Activated naive CD4-positive, alpha-beta T cell treated with anti-CD3 and anti-CD28 coated beads, Interleukin-2, amount 10 ng/mL, durations not matched to agents 7 days and 5 days (primary cell): Measurements from ENCODE around the gene FNDC3A.

Experiments used
- CTCF ChIA-PET: fragments of 350-600 bp; sonication (Branson Sonifier 250); formaldehyde crosslinking; loops from one replicate; lab custom pipeline; 2021; ENCODE audit warnings: antibody characterized with exemption; lab: Charles Lee
- DNase-seq: peaks from one replicate; pipeline ENCODE4 v3.0.0-alpha.2; 2020
- H3K27ac Mint-ChIP-seq: one replicate; pipeline ENCODE4 v1.8.0; 2021; ENCODE audit warnings: mild to moderate bottlenecking, moderate library complexity, mixed read lengths
- H3K27me3 Mint-ChIP-seq: one replicate; pipeline ENCODE4 v1.8.0; 2021; ENCODE audit warnings: mild to moderate bottlenecking, mixed read lengths
- H3K36me3 Mint-ChIP-seq: one replicate; pipeline ENCODE4 v1.8.0; 2021; ENCODE audit warnings: mixed read lengths
- H3K4me1 Mint-ChIP-seq: one replicate; pipeline ENCODE4 v1.8.0; 2021; ENCODE audit warnings: mixed read lengths
- H3K4me3 Mint-ChIP-seq: one replicate; pipeline ENCODE4 v1.8.0; 2021; ENCODE audit warnings: mild to moderate bottlenecking, moderate library complexity, mixed read lengths
- H3K9me3 Mint-ChIP-seq: one replicate; pipeline ENCODE4 v1.8.0; 2021; ENCODE audit warnings: mixed read lengths

Gene FNDC3A

GRCh38 chr13:49225223-49226042, 249.7 kb downstream of the FNDC3A start:
- Mint-ChIP-seq H3K36me3 (peaks cover 2% of the 10 kb centered on the region), H3K4me1 (peaks cover 9% of the 10 kb centered on the region), H3K9me3 (no peaks in the 10 kb centered on the region), H3K27ac (no peak overlapping the region), H3K4me3 (no peak overlapping the region), H3K27me3 (peaks cover 54% of the 10 kb centered on the region)
- DNase-seq = no peak
- CTCF ChIA-PET = interaction anchor here (1.2 kb wide), 1 partner anchor 11 kb away, joined by 3 read pairs; no protein-coding TSS in a partner anchor

- peaks cover 42% of the 10 kb centered on the region for H3K27me3 Mint-ChIP-seq
- no peak overlapping the region for H3K4me3 Mint-ChIP-seq
- CTCF ChIA-PET = interaction anchor here (0.6 kb wide), 1 partner anchor 270 kb away, joined by 3 read pairs; no protein-coding TSS in a partner anchor
- H3K27ac Mint-ChIP-seq = no peak overlapping the region
- H3K9me3 Mint-ChIP-seq = no peaks in the 10 kb centered on the region
- H3K36me3 Mint-ChIP-seq = no peaks in the 10 kb centered on the region
- DNase-seq = no peak
- peaks cover 3% of the 10 kb centered on the region for H3K4me1 Mint-ChIP-seq
Measured at GRCh38 chr13:49226613-49227012, 250.9 kb downstream of the FNDC3A start.

- CTCF ChIA-PET = no interaction called here
- no peaks in the 10 kb centered on the region for H3K9me3 Mint-ChIP-seq
- peaks cover 21% of the 10 kb centered on the region for H3K27me3 Mint-ChIP-seq
- H3K27ac Mint-ChIP-seq = no peak overlapping the region
- H3K36me3 Mint-ChIP-seq = no peaks in the 10 kb centered on the region
- no peak for DNase-seq
- H3K4me3 Mint-ChIP-seq = no peak overlapping the region
- no peaks in the 10 kb centered on the region for H3K4me1 Mint-ChIP-seq
Measured at GRCh38 chr13:49234741-49235140, 259.0 kb downstream of the FNDC3A start.

GRCh38 chr13:49235856-49236431, 260.2 kb downstream of the FNDC3A start:
- H3K4me1 Mint-ChIP-seq = no peaks in the 10 kb centered on the region
- no peaks in the 10 kb centered on the region for H3K9me3 Mint-ChIP-seq
- peaks cover 21% of the 10 kb centered on the region for H3K27me3 Mint-ChIP-seq
- no peak for DNase-seq
- no peaks in the 10 kb centered on the region for H3K36me3 Mint-ChIP-seq
- H3K27ac Mint-ChIP-seq = no peak overlapping the region
- CTCF ChIA-PET = interaction anchor here (1.5 to 9.9 kb wide), 2 partner anchors 10 to 46 kb away, joined by 3 to 97 read pairs; no protein-coding TSS in a partner anchor
- no peak overlapping the region for H3K4me3 Mint-ChIP-seq

GRCh38 chr13:49238621-49239020, 262.9 kb downstream of the FNDC3A start:
- Mint-ChIP-seq H3K4me1 (no peaks in the 10 kb centered on the region), H3K27ac (no peak overlapping the region), H3K4me3 (no peak overlapping the region), H3K9me3 (no peaks in the 10 kb centered on the region), H3K27me3 (peaks cover 36% of the 10 kb centered on the region), H3K36me3 (no peaks in the 10 kb centered on the region)
- CTCF ChIA-PET = interaction anchor here (2.3 to 9.9 kb wide), 2 partner anchors 10 to 43 kb away, joined by 7 to 97 read pairs; partner anchors contain the start of gene CDADC1
- DNase-seq = no peak

GRCh38 chr13:49240017-49240416, 264.3 kb downstream of the FNDC3A start:
- Mint-ChIP-seq H3K4me3 (no peak overlapping the region), H3K27ac (no peak overlapping the region), H3K27me3 (peaks cover 43% of the 10 kb centered on the region)

GRCh38 chr13:49241296-49241695, 265.6 kb downstream of the FNDC3A start:
- DNase-seq = no peak
- CTCF ChIA-PET = interaction anchor here (0.7 to 9.9 kb wide), 4 partner anchors 10 to 364 kb away, joined by 3 to 97 read pairs (median 4); no protein-coding TSS in a partner anchor
- Mint-ChIP-seq H3K4me1 (no peaks in the 10 kb centered on the region), H3K27ac (no peak overlapping the region), H3K4me3 (no peak overlapping the region), H3K9me3 (no peaks in the 10 kb centered on the region), H3K27me3 (peaks cover 39% of the 10 kb centered on the region), H3K36me3 (no peaks in the 10 kb centered on the region)

More at GRCh38 chr13:49240017-49240416, 264.3 kb downstream of the FNDC3A start:
- Mint-ChIP-seq H3K4me1 (no peaks in the 10 kb centered on the region), H3K9me3 (no peaks in the 10 kb centered on the region), H3K36me3 (no peaks in the 10 kb centered on the region)
- CTCF ChIA-PET = interaction anchor here (0.8 to 9.9 kb wide), 12 partner anchors 8 to 368 kb away, joined by 3 to 97 read pairs (median 3); partner anchors contain the start of gene CDADC1
- DNase-seq = peak; percentile 63

GRCh38 chr13:49245101-49245500, 269.4 kb downstream of the FNDC3A start:
- no peak overlapping the region for H3K27ac Mint-ChIP-seq
- no peak overlapping the region for H3K4me3 Mint-ChIP-seq

GRCh38 chr13:49246850-49247642, 271.3 kb downstream of the FNDC3A start:
- Mint-ChIP-seq H3K27ac (peak overlapping the region; percentile 92), H3K9me3 (no peaks in the 10 kb centered on the region), H3K36me3 (peaks cover 6% of the 10 kb centered on the region), H3K27me3 (peaks cover 31% of the 10 kb centered on the region), H3K4me1 (peaks cover 41% of the 10 kb centered on the region), H3K4me3 (peak overlapping the region; percentile 91)
- CTCF ChIA-PET = interaction anchor here (1.2 to 2.8 kb wide), 4 partner anchors 10 to 34 kb away, joined by 3 to 24 read pairs (median 10); partner anchors contain the start of gene MLNR
- no peak for DNase-seq

More at GRCh38 chr13:49245101-49245500, 269.4 kb downstream of the FNDC3A start:
- no peak for DNase-seq
- CTCF ChIA-PET = interaction anchor here (0.6 to 9.9 kb wide), 5 partner anchors 36 to 359 kb away, joined by 3 to 97 read pairs (median 3); no protein-coding TSS in a partner anchor
- Mint-ChIP-seq H3K9me3 (no peaks in the 10 kb centered on the region), H3K36me3 (peaks cover 2% of the 10 kb centered on the region), H3K27me3 (peaks cover 38% of the 10 kb centered on the region), H3K4me1 (peaks cover 28% of the 10 kb centered on the region)

GRCh38 chr13:49247643-49248621, 272.2 kb downstream of the FNDC3A start, which contains the start of gene CDADC1:
CDADC1 (plus strand) TSS chr13:49247925; CDS start chr13:49248038, 113 bp downstream.
- Mint-ChIP-seq H3K9me3 (no peaks in the 10 kb centered on the region), H3K4me3 (peak within 1 kb of the TSS; percentile 91), H3K36me3 (peaks cover 10% of the 10 kb centered on the region), H3K4me1 (peaks cover 45% of the 10 kb centered on the region), H3K27ac (peak within 1 kb of the TSS; percentile 92), H3K27me3 (peaks cover 22% of the 10 kb centered on the region)
- DNase-seq = peak; percentile 96
- CTCF ChIA-PET = interaction anchor here (0.9 to 2.8 kb wide), 6 partner anchors 9 to 35 kb away, joined by 3 to 24 read pairs (median 6); partner anchors contain the start of gene MLNR

- no peak for DNase-seq
Measured at GRCh38 chr13:49248622-49249002, 272.9 kb downstream of the FNDC3A start.

GRCh38 chr13:49251326-49251725, 275.6 kb downstream of the FNDC3A start:
- Mint-ChIP-seq H3K27me3 (peaks cover 5% of the 10 kb centered on the region), H3K4me3 (no peak overlapping the region), H3K9me3 (no peaks in the 10 kb centered on the region), H3K27ac (no peak overlapping the region), H3K36me3 (peaks cover 32% of the 10 kb centered on the region), H3K4me1 (peaks cover 70% of the 10 kb centered on the region)
- CTCF ChIA-PET = interaction anchor here (1.5 kb wide), 1 partner anchor 28 kb away, joined by 5 read pairs; no protein-coding TSS in a partner anchor
- DNase-seq = no peak

More at GRCh38 chr13:49248622-49249002, 272.9 kb downstream of the FNDC3A start:
- H3K27me3 Mint-ChIP-seq = peaks cover 15% of the 10 kb centered on the region
- no peaks in the 10 kb centered on the region for H3K9me3 Mint-ChIP-seq
- CTCF ChIA-PET = interaction anchor here (0.9 to 2.8 kb wide), 5 partner anchors 9 to 34 kb away, joined by 5 to 24 read pairs (median 7); no protein-coding TSS in a partner anchor
- H3K27ac Mint-ChIP-seq = peak overlapping the region; percentile 92
- H3K4me1 Mint-ChIP-seq = peaks cover 52% of the 10 kb centered on the region
- H3K36me3 Mint-ChIP-seq = peaks cover 10% of the 10 kb centered on the region
- peak overlapping the region; percentile 91 for H3K4me3 Mint-ChIP-seq
